ENCODE measurements around the gene XYLT1.

The XYLT1 gene

DNA sequence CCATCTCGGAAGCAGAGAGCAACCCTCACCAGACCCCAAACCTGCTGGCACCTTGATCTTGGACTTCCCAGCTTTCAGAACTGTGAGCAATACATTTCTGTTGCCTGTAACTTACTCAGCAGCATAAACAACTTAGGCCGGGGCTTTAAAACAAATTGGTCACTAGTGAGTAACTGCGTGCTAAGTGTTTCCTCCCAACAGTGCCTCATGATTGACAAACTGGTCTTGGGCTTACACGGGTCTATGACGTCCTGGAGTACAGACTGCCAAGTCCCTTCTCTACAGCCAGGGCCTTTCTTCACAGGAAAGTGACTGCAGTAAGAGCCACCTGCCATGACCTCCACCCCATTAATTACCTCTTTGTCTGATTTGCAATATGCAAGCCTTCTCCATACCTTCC, 136.7 kb downstream of the XYLT1 start:
- no peaks in the 10 kb centered on the region for H4K20me1 ChIP-seq (ENCODE audit: insufficient read depth, low read length)

DNA sequence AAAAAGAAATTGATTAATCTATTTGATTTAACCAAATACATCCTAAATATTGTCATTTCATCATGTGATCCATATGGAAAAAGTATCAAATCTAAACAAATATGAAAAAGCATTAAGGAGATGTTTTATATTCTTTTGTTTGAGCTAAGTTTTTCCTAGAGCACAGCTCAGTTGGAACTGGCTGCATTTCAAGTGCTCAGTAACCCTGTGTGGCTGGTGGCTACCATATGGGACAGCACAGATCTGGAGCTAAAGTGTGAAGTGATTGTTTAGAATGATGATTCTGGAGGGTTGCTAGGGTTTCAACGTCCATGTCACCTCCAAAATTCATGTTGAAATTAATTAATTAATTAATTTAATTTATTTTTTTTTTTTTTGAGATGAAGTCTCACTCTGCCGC, 137.5 kb downstream of the XYLT1 start:
- no peaks in the 10 kb centered on the region for H3K4me1 ChIP-seq (ENCODE audit: low read length)
- no peaks in the 10 kb centered on the region for H3K9me3 ChIP-seq (ENCODE audit: insufficient read depth, low read length)
- H2AFZ ChIP-seq (ENCODE audit: low read depth, low read length): no peak overlapping the region
- H3K27me3 ChIP-seq (ENCODE audit: low read depth, low read length): no peaks in the 10 kb centered on the region
- no peak for TF ChIP-seq EZH2phosphoT487 (IDR thresholded peaks at IDR 0.05; ENCODE audit: low read depth)
- TF ChIP-seq, protein P1, sequence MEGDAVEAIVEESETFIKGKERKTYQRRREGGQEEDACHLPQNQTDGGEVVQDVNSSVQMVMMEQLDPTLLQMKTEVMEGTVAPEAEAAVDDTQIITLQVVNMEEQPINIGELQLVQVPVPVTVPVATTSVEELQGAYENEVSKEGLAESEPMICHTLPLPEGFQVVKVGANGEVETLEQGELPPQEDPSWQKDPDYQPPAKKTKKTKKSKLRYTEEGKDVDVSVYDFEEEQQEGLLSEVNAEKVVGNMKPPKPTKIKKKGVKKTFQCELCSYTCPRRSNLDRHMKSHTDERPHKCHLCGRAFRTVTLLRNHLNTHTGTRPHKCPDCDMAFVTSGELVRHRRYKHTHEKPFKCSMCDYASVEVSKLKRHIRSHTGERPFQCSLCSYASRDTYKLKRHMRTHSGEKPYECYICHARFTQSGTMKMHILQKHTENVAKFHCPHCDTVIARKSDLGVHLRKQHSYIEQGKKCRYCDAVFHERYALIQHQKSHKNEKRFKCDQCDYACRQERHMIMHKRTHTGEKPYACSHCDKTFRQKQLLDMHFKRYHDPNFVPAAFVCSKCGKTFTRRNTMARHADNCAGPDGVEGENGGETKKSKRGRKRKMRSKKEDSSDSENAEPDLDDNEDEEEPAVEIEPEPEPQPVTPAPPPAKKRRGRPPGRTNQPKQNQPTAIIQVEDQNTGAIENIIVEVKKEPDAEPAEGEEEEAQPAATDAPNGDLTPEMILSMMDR (IDR thresholded peaks at IDR 0.05; ENCODE audit: low read depth, low read length): no peak
- no peaks in the 10 kb centered on the region for H3K36me3 ChIP-seq (replicated peaks; ENCODE audit: low read depth, low read length)
- H4K20me1 ChIP-seq (ENCODE audit: insufficient read depth, low read length): no peaks in the 10 kb centered on the region
- no peaks in the 10 kb centered on the region for H3K79me2 ChIP-seq (ENCODE audit: low read length)
- no peak overlapping the region for H3K4me3 ChIP-seq (ENCODE audit: low read length)
- H3K4me2 ChIP-seq (ENCODE audit: low read length): no peak overlapping the region
- H3K9ac ChIP-seq (ENCODE audit: low read length): no peak overlapping the region
- H3K27ac ChIP-seq (ENCODE audit: low read length): no peak overlapping the region

More for the DNA sequence above, 136.7 kb downstream of the XYLT1 start:
- no peak overlapping the region for H3K4me3 ChIP-seq (ENCODE audit: low read length)
- no peaks in the 10 kb centered on the region for H3K4me1 ChIP-seq (ENCODE audit: low read length)
- TF ChIP-seq, protein P1 (IDR thresholded peaks at IDR 0.05; ENCODE audit: low read depth, low read length): no peak
- TF ChIP-seq EZH2phosphoT487 (IDR thresholded peaks at IDR 0.05; ENCODE audit: low read depth): no peak
- H3K27ac ChIP-seq (ENCODE audit: low read length): no peak overlapping the region
- H3K36me3 ChIP-seq (replicated peaks; ENCODE audit: low read depth, low read length): no peaks in the 10 kb centered on the region
- H2AFZ ChIP-seq (ENCODE audit: low read depth, low read length): no peak overlapping the region
- no peaks in the 10 kb centered on the region for H3K79me2 ChIP-seq (ENCODE audit: low read length)
- H3K9me3 ChIP-seq (ENCODE audit: insufficient read depth, low read length): no peaks in the 10 kb centered on the region
- H3K27me3 ChIP-seq (ENCODE audit: low read depth, low read length): no peaks in the 10 kb centered on the region
- no peak overlapping the region for H3K9ac ChIP-seq (ENCODE audit: low read length)
- H3K4me2 ChIP-seq (ENCODE audit: low read length): no peak overlapping the region

DNA sequence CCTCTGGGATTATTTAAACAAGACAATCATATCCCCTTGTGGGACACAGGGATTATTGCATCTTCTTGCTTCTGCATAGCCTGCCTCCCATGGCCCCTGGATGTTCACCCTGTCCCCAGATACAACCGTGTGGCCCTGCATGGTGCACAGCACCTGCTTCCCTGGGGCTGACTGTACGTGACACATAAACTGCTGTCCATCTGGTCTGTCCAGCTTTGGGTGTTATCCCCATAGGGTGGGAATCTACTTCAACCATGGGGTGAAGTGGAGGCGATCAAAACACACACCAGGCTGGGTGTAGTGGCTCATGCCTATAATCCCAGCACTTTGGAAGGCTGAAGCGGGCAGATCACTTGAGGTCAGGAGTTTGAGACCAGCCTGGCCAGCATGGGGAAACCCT, 138.8 kb downstream of the XYLT1 start:
- H3K79me2 ChIP-seq (ENCODE audit: low read length): no peaks in the 10 kb centered on the region
- TF ChIP-seq, protein P1 (IDR thresholded peaks at IDR 0.05; ENCODE audit: low read depth, low read length): no peak
- no peak for TF ChIP-seq EZH2phosphoT487 (IDR thresholded peaks at IDR 0.05; ENCODE audit: low read depth)

DNA sequence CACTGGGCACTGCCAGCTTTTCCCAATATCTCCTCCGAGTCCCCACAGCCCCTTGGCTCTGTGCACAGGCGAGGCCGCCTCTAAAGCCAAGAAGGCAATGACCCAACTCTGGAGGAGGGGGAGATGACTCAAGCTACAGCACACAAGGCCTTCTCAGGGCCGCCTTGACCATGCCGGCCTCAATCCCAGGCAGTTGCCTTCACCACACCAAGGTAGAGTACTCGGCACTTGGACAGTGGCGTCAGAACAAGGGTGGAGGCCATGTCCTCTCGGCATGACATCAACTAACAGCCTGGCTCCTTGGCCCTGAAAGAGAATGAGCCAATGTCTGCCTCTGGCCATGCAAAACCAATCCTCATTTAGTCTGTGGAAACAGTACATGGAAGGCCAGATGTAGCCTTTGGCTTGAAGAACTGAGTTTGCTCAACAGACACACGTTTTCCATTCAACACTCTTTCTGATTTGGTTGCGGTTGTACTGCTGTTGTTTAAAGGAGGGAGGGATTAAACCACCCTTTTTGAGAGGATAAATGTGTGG, 139.6 kb downstream of the XYLT1 start:
- Histone ChIP-seq H3K4me2 (ENCODE audit: low read length) (no peak overlapping the region), H3K4me1 (ENCODE audit: low read length) (no peaks in the 10 kb centered on the region), H3K4me3 (ENCODE audit: low read length) (no peak overlapping the region), H3K9me3 (ENCODE audit: insufficient read depth, low read length) (no peaks in the 10 kb centered on the region), H3K36me3 (replicated peaks; ENCODE audit: low read depth, low read length) (no peaks in the 10 kb centered on the region), H3K27me3 (ENCODE audit: low read depth, low read length) (no peaks in the 10 kb centered on the region), H4K20me1 (ENCODE audit: insufficient read depth, low read length) (no peaks in the 10 kb centered on the region), H3K27ac (ENCODE audit: low read length) (no peak overlapping the region), H3K9ac (ENCODE audit: low read length) (no peak overlapping the region), H3K79me2 (ENCODE audit: low read length) (no peaks in the 10 kb centered on the region), H2AFZ (ENCODE audit: low read depth, low read length) (no peak overlapping the region)
- TF ChIP-seq, protein P1 (IDR thresholded peaks at IDR 0.05; ENCODE audit: low read depth, low read length): no peak
- TF ChIP-seq EZH2phosphoT487 (IDR thresholded peaks at IDR 0.05; ENCODE audit: low read depth): no peak

More for the DNA sequence above, 138.8 kb downstream of the XYLT1 start:
- no peaks in the 10 kb centered on the region for H4K20me1 ChIP-seq (ENCODE audit: insufficient read depth, low read length)
- no peak overlapping the region for H2AFZ ChIP-seq (ENCODE audit: low read depth, low read length)
- no peaks in the 10 kb centered on the region for H3K9me3 ChIP-seq (ENCODE audit: insufficient read depth, low read length)
- no peak overlapping the region for H3K9ac ChIP-seq (ENCODE audit: low read length)
- H3K27me3 ChIP-seq (ENCODE audit: low read depth, low read length): no peaks in the 10 kb centered on the region
- H3K4me1 ChIP-seq (ENCODE audit: low read length): no peaks in the 10 kb centered on the region
- H3K4me2 ChIP-seq (ENCODE audit: low read length): no peak overlapping the region
- H3K27ac ChIP-seq (ENCODE audit: low read length): no peak overlapping the region
- H3K4me3 ChIP-seq (ENCODE audit: low read length): no peak overlapping the region
- no peaks in the 10 kb centered on the region for H3K36me3 ChIP-seq (replicated peaks; ENCODE audit: low read depth, low read length)

Data from OCI-LY3 (cell line).